HEK293 (cell line): ENCODE data around the gene SLC47A2.

Experiments used
- CTCF ChIP-seq: fragments of 450-650 bp; formaldehyde crosslinking; IDR thresholded peaks from 2 replicates; pipeline ENCODE4 v1.5.1; 2016; ENCODE audit warnings: missing biosample characterization, missing genetic modification characterization
- ZNF121 ChIP-seq: fragments of 450-650 bp; formaldehyde crosslinking; IDR thresholded peaks from 2 replicates; pipeline ENCODE4 v1.5.1; 2016; ENCODE audit warnings: missing biosample characterization, missing genetic modification characterization
- ZNF174 ChIP-seq: fragments of 450-650 bp; formaldehyde crosslinking; IDR thresholded peaks from 2 replicates; pipeline ENCODE4 v1.5.0; 2017; ENCODE audit warnings: missing biosample characterization, mild to moderate bottlenecking, missing genetic modification characterization
- ZNF335 ChIP-seq: fragments of 450-650 bp; formaldehyde crosslinking; conservative IDR thresholded peaks from 2 replicates; pipeline ENCODE4 v1.5.1; 2016; ENCODE audit warnings: missing biosample characterization, missing genetic modification characterization
- ZNF530 ChIP-seq: fragments of 450-650 bp; formaldehyde crosslinking; IDR thresholded peaks from 2 replicates; pipeline ENCODE4 v1.5.1; 2016; ENCODE audit warnings: low read depth, missing biosample characterization, missing genetic modification characterization
- ZNF639 ChIP-seq: fragments of 450-650 bp; formaldehyde crosslinking; IDR thresholded peaks from 2 replicates; pipeline ENCODE4 v1.5.1; 2016; ENCODE audit warnings: missing biosample characterization, missing genetic modification characterization
- ZNF792 ChIP-seq: fragments of 450-650 bp; formaldehyde crosslinking; IDR thresholded peaks from 2 replicates; pipeline ENCODE4 v1.5.1; 2016; ENCODE audit warnings: missing biosample characterization, missing genetic modification characterization

- TF ChIP-seq ZNF335 = no peak
- TF ChIP-seq ZNF792 (tag by site-specific recombination) = no peak
- TF ChIP-seq CTCF (tag by site-specific recombination) = no peak
- no peak for TF ChIP-seq ZNF121 (tag by site-specific recombination)
- TF ChIP-seq ZNF530 = no peak
- no peak for TF ChIP-seq ZNF174 (tag by site-specific recombination)
- TF ChIP-seq ZNF639 (tag by site-specific recombination) = no peak
These were observed 13.5 kb upstream of the SLC47A2 start for GRCh38 chr17:19729900-19730299.
